ENCODE measurements around the gene CTTNBP2NL.
A peak's percentile ranks its signal among the peaks of the same experiment; 100 is the strongest.

CTTNBP2NL gene, protein sequence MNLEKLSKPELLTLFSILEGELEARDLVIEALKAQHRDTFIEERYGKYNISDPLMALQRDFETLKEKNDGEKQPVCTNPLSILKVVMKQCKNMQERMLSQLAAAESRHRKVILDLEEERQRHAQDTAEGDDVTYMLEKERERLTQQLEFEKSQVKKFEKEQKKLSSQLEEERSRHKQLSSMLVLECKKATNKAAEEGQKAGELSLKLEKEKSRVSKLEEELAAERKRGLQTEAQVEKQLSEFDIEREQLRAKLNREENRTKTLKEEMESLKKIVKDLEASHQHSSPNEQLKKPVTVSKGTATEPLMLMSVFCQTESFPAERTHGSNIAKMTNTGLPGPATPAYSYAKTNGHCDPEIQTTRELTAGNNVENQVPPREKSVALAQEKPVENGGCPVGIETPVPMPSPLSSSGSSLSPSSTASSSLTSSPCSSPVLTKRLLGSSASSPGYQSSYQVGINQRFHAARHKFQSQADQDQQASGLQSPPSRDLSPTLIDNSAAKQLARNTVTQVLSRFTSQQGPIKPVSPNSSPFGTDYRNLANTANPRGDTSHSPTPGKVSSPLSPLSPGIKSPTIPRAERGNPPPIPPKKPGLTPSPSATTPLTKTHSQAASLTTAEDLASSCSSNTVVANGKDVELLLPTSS

DNA sequence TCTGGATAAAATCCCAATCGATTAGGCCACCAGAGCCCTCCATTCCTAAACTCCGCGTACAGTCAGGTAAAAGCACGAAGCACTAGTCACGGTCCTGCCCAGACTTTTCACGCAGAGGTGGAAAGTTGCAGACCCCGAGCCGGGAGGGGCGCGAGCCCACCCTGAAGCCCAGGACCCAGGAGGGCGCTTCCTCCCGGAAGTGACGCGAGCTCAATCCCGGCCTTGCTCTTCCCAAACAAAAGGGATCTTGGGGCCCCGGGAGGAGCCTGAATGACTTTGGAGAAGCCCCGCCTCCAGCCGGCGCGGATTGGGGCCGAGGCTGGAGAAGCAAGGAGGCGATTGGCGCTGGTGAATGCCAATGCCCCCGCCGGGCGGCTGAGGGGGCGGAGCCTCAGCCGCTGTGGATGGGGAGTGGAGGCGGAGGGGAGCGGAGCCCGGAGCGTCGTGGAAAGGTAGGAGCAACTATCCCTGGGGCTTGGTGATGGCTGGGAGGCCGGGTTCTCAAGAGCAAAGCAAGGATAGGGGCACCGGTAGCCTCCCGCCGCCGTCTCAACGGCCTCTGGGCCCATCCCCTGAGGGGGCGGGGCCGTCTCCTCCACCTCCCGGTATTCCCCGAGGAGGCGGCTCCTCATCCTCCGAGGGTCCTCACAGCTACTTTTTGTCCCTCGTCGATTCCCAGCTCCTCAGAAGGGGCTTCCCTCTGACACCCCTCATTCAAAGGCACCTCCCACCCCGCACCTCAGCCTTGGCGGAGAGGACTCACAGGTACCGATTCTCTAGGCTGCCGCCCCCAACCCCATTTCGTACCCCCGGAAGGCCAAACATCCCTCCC is at the start of gene CTTNBP2NL:
TSS of gene CTTNBP2NL (plus strand) at position 394 of the 832 bp plus-strand sequence. CDS start 19,952 bp downstream, outside the sequence.
- peak; percentile 97 for DNase-seq

DNA sequence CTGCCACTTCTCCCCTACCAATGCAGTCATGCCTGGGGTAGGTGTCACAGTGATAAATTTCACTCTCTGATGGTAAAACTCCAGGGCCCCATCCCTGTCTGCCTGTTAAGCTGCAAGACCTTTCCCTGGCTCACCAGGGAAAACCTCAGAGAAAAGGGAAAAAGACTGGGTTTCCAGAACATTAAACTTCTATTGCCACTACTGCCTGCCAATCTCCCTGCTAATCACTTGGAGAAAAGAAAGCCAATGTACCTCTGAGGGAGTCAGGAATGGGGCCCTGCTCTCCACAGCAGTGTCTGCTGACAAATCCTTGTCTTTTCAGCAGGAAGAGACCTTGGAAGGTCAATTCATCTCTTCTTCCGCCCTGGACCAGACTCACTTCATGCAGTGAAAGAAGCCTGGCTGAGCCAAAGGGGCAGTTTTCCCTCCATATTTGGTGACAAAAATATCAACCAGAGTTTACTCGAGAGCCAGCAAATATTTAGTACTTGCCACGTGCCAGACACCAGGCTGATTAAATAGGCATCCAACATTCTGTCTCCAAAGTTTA is 49.1 kb upstream of the CTTNBP2NL start:
- DNase-seq, result no peak

- DNase-seq, result no peak
Observed at GRCh38 chr1:112356765-112357164, 39.2 kb upstream of the CTTNBP2NL start.

- no peak for DNase-seq
Observed at GRCh38 chr1:112357467-112357866, 38.5 kb upstream of the CTTNBP2NL start.

DNA sequence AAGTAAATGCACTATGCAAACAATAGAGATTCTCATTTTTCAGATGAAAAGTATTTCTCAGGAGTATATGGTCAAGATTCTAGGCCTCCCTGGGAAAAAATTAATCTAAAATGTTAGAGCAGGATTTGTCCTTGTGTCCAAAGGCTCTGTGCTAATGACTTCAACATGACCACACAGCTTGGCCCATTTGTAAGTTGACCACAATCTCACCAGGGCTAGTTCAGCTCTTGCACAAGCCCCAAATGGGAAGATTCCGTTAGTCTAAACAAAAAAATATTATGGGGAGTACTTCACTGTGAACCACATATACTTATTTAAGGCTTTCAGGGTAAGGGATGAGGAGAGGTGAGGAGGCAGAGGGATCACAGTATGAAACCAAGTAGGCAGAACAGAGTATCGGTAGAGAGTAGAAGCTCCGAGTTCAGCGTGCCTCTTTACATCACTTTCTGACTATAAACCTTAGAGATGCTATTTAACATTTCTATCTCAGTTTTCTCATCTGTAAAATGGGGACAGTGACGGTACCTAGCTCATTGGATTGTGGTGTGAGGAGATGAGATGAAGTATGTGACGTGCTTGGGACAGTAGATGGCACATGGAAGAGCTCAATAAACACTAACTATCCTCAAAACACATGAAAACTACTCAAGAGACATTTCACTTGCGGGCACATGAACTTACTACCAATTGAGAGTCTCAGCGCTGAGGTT is 37.8 kb upstream of the CTTNBP2NL start:
- no peak for DNase-seq

GRCh38 chr1:112358798-112359408 is 37.1 kb upstream of the CTTNBP2NL start:
- peak; percentile 1 for DNase-seq

DNA sequence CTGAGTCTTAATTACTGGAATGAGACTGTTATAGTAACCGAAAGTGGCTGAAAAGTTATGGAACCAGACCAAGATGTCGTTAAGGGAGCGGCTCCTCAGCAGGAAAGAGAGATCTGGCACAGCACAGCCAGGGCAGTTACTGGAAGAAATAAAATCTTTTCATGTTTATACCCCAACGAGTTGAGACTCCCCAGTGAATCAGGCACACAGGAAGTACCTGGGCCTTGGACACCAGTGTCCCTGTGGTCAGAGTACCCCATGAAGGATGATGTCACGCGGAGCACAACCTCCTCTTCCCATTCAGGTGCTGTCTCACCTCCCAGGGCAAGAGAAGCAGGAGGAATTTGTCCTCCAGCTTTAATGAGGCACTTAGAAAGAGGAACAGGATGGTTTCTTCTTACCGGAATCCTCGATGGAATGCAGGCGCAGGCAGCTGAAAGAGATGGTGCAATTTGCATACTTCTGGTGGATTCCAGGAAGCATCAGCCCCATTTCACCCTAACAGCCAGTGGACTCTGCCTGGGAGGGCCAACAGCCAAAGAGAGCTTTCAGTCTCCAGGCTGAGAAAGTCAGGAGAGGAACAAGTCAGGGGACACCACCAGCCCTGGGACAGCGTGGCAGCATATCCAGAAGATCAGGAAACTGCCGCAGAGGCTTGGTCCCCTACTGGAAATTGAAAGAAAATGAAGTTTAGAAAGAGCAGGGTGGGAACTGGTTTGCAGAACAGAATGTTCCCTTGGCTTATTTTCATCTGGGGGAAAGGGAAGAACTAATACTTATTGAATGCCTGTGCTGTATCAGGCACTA is 35.9 kb upstream of the CTTNBP2NL start:
- DNase-seq, result no peak

- no peak for DNase-seq
Observed at GRCh38 chr1:112363636-112364035, 32.4 kb upstream of the CTTNBP2NL start.

- no peak for DNase-seq
Observed at GRCh38 chr1:112368198-112368597, 27.8 kb upstream of the CTTNBP2NL start.

- peak; percentile 50 for DNase-seq
Observed at GRCh38 chr1:112369392-112370285, 26.4 kb upstream of the CTTNBP2NL start.

DNA sequence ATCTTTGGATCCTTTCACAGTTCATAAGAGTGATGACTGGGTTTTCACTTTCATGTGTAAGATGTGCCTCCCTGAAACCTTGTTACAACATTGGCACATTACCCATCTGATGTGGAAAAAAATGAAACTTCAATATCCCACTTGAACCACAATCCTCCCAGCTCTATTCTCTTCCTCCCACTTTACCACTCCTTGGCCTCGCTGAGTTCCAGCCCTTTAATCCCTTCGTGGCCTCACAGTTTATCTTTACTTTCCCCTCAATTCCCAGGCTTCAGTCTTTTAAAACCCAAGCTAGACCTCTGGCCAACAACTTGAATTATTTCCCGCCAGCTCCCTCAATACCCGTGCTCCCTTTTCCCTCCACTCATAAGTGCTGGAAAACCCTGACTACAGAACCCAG is 25.0 kb upstream of the CTTNBP2NL start:
- no peak for DNase-seq

GRCh38 chr1:112371775-112372174 is 24.2 kb upstream of the CTTNBP2NL start:
- no peak for DNase-seq

DNA sequence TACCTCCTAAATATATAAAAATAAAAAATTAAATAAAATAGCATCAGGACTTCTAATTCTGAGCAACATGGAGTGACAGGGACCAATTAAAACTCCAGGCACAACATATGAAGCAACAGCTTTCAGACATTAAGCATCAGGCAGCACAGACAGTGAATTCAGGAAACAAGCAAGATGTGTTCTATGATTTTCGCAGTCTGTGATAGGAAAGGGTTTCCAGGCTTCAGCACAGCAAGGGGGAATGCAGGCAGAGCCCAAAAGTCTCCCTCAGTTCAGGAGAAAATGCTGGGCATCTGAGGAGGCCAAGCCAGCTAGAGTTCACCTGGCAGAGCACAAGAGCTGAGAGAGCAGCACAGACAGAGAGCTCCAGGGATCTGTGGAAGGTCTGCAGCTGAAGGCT is 22.2 kb upstream of the CTTNBP2NL start:
- no peak for DNase-seq

- no peak for DNase-seq
Observed at GRCh38 chr1:112375701-112376100, 20.3 kb upstream of the CTTNBP2NL start.

DNA sequence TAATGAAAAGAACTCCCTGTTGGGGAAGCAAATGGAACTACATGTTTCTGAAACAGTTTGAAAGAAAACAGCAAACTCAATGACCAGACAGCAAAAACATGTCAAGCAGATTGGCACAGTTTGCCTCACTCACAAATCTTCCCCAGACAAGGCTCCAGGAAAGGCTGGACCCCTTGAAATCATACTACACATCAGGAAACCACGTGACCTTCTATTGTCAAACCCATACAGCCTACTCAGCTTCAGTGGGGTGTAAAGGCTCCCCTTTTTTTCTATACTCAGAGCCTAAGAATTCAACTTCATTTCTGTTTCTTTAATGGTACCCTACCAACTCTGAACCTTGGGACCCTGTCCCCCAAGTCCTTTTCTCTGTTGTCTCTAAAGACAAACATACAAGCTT is 15.7 kb upstream of the CTTNBP2NL start:
- no peak for DNase-seq

DNA sequence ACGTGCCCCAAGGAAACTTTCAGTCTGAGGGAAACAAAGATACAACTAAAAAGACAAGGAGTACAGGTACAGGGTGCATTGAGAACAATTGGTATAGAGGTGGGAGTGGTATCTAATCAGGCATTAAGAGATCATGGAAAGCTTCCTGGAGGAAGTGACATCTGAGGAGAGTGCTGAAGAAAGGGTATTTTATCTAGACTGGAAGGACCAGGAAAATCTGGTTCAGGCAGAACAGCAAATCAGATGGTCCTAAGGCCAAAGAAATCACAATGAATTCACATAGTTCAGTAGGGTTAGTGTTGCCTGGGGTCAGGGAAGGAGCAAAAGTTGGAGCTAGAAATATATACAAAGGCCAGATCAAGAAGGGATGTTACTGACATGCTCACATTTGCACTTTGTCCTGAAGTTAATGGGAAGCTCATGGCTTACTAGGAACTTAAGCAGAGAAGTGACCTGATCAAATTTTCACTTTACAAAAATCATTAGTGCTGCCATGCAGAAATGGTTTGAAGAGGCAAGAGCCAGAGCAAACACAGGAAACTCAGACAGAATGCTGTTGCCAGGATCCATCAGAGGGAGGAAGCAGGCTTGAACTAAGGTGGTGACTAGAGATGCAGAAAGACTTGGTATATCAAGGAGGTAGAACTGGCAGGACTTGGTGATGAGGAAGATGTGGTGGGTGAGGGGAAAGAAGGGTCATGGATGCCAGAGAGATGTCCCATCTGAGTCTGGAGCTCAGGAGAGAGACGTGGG is 14.5 kb upstream of the CTTNBP2NL start:
- DNase-seq, result no peak

DNA sequence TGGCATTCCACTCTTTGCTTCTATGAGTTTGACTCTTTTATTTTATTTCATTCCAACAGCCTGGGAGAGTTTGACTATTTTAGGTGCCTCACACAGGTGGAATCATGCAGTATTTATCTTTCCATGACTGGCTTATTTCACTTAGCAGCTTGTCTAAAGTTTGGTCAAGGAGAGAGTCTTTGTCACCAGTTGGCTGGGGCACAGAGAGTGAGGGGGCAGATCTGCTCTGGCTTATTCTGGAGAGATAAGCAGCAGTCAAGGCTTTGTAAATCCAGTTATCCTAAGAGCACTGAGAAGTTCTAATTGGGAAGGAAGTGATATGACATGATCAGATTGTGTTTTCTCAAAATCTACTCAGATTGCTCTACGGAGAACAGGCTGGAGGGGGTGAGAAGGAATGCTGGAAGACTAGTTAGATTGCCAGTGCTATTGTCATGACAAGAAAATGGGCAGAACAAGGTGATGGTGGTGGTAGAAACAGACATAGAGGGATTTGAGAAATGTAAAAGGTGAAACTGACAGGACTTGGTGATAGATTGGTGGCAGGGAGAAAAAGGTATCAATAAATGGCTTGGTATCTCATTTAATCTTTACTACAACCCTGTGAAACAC is 12.1 kb upstream of the CTTNBP2NL start:
- no peak for DNase-seq

GRCh38 chr1:112386024-112386723 is 9.8 kb upstream of the CTTNBP2NL start:
- no peak for DNase-seq

Measured in NCI-H510A (cell line).